Left ventricle myocardium superior (tissue), 1 donor: ENCODE data around the gene ETNK2. TPM values are rescaled to one million over a fixed set of nuclear protein-coding genes. Genes with fewer than 3 reads are reported as not detected.

Experiments used
- ATAC-seq: fragments of 200-7000 bp; cut with Tn5 transposase; one replicate; pipeline ENCODE4 v1.9.1; 2020; ENCODE audit warnings: mild to moderate bottlenecking, moderate library complexity
- DNase-seq: peaks from one replicate; pipeline ENCODE4 v3.0.0-alpha.2; 2020
- intact Hi-C: fragments of 100-400 bp; cut with micrococcal nuclease; formaldehyde crosslinking; loops from one replicate; pipeline ENCODE4 v1.11.0; 2022
- total RNA-seq: library from RNA; stranded (reverse); fragmentation: NEBNext Ultra II Directional; extraction: Animal tissue kit (Norgen Biotek cat#: 25700); gene quantifications from one replicate; pipeline ENCODE4 v1.2.1, GENCODE V29; 2021
- donor health status: DM: no; HTN: yes; CAD: no; lungs with severe emphysema.

Gene ETNK2
- total RNA-seq, 1 donor from 2014 or later: 3.3 TPM

DNA sequence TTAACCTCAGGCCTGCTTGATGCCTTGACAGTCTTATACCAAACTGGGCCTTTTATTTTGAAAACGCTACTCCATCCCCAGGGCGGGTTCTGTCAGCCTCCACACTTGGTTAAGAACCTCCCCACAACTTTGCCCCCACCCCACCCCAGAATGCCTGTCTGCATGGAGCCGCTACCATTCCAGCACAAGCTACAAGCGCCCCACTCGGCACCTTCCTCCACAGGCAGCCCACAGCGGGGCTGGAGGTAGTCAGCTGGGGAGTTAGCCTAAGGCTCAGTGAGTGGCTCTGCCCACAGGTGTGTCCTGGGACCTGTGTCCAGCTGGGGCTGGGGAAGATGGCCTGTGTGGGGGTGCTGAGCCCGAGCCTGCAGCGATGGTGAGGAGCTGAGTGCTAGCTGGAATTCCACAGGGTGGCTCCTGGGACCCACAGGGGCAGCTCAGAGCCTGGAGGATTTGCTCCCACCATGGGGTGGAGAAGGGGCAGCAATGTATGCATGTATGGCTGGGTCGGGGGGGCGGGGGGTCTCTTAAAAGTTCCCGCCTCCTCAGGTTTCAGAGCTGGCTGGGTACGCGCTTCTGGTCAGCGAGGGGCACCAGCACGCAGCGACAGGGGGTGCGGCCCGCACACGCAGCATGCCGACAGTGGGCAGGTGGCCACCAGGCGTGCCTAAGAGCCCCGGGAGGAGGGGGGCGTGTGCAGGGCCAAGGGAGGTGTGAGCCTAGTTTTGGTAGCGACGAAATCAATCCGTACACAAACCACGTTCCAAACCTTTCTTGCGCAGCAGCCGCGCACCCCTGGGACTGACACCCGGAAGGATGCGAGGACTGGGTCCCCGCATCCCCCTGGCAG, 917 bp downstream of the ETNK2 start:
- ATAC-seq: peak; percentile 30
- intact Hi-C loops: no loop called here
- peak; percentile 41 for DNase-seq

DNA sequence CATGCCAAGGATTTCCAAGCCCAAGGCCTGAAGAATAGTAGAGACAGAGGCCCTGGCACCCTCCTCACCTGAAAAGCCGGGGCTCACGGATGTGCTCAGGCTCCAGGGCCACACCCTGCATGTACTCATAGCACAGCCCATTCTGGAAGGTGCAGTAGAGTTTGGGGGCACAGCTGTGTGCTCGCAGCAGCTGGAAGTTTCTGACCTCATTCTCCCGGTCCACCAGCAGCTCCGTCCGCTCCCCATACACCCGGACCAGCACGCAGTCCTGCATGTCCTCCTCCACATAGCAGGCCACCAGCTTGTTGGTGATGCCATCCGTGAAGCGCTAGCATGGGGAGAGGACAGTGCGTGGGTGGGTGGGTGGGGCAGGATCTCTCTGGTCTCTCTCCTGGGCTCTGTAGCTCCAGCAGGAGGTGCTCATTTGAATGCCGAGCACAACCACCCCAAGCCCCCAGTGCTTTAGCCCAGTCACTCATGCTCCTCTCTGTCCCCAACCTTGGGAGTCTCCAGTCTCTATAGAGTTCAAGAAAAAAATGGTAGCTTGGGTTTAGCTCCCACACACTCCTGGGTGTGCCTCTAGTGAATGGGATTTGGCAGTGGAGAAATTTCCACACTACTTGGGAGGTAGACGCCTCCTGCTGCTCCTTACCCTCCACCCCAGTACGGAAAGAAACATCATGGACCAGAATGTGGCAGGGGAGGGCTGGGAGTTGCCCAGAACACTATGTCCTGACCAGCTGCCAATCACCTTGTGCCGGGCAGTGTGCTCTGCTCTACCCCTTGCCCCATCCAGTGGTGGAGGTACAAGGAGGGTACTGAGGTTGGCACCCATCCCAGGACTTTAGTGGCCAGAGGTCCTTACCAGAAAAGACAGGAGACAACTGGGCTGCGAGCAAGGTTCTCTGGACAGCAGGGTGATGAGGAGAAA, 1.9 kb downstream of the ETNK2 start:
- ATAC-seq (peak; percentile 44), DNase-seq (no peak)
- intact Hi-C loops: no loop called here

DNA sequence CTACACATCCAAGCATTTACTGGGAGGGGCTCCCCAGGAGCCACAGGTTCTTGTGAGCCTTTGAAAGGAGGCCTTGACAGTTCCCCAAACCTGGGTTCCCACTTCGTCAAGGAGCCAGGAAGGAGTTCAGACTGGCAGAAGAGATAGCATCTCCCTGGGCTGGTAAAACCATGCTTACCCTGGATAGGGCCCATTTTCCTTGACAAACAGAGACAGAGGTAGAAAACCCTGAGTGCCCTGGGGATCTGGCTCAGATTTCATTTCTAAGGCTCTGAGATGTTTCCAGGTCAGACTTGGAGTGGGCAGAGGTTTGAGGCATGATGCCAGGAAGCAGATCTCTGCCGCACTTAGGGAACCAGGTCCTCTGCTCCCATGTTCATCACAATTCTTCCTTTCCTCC, 2.7 kb downstream of the ETNK2 start:
- intact Hi-C loops: no loop called here
- no peak for ATAC-seq
- no peak for DNase-seq

DNA sequence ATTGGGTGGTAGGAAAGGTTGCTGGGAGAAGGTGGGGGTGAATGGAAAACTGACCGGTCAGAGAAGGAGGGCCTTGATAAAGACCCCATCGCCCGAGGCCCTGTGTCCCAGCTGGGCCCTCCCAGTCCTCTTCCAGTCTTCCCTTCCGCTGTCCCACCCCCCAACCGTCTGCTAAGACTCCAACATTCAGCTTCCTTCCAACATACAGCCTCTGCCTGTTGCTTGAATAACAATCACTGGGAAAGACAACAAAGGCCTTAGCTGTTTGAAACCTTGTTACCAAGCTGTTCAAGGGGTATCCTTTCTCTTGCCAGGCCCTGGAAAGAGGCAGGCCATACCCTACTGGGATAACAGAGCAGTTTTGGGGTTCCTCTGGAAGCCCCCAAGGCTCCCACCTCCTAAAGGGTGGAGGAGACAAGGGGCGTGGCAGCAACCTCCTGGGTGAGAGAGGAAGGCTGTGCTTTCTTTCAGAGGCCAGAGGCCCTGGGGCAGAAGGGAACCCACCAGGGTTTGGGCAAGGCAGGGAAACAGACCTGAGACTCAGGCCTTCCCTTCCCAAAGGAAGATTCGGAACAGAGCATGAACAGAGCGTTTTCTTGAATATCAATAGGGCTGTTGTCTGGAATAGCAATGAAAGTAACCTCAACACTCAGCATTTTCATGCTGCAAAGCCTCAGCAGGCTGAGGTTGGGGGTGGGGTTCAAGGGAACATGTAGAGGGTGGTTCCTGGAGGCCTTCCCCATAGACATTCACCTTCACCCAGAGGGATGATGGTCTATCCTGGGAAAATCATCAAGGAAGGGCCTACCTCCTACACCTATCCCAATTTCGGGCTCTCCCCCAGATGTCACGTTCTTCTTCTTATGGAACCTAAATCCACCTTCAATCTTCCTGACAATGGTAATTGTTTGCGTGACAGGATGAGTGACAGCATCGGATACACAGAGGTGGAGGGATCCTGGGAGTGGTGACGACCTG, 4.1 kb downstream of the ETNK2 start:
- ATAC-seq (no peak), DNase-seq (no peak)
- intact Hi-C loops: no loop called here

DNA sequence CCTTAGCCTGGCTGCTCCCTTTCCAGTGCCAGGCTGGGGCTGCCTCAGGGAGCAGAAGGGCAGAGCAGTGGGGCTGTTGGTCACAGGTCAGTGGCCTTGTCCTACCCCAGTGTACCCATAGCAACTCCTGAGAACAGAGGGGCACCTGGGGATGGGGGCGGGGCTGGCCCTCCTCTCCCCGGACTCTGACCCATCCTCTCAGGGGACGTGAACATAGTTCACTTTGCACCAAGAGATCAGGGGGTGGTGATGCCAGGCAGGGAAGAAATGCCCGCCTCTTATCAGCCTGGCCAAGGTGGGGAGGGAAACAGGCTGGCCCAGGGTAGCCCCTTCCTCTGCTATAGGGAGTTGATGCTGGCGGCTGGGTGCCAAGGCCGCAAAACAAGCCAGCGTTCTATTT, 4.9 kb downstream of the ETNK2 start:
- DNase-seq (no peak), ATAC-seq (no peak)
- intact Hi-C loops: no loop called here

DNA sequence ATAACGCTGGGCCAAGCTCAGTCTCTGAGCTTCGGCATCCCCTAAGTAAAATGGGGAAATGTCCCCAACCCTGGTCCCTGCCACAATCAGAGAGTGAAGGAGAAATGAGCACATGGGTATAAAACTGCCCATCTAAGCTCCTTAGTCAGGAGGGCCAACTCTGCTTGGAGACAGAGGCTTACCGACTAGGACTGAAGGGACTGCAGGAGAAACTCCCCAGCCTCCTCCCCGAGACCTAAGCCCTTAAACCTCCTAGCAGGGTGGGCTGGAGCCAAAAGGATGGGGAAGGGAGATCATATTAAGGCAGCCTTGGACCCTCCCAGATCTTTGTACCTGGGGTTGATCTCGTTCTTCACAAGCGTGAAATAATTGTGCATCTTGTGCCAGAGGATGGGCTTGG, 5.5 kb downstream of the ETNK2 start:
- no peak for ATAC-seq
- no peak for DNase-seq
- intact Hi-C loops: no loop called here

DNA sequence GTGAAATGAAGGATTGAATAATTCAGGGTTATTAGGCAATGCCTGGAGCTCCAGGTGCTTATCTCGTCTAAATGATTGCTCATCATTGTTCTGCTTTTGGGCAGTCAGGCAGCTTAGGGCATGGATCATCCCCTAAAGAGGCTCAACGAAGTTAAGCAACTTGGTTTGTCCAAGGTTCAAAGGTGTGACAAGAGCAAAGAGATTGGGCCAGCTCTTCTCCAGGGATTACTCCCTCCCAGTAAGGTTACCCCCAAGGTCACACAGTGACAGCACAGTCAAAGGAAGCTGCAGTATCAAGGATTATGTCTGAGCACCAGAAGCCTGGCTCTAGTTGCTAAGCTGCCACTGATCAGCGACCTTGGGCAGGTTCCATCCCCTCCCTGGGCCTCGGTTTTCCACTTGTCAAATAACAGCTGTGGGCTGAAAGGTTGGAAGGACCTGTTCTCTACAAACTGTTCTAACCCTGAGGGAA, 6.8 kb downstream of the ETNK2 start:
- DNase-seq (no peak), ATAC-seq (no peak)
- intact Hi-C loops: no loop called here

DNA sequence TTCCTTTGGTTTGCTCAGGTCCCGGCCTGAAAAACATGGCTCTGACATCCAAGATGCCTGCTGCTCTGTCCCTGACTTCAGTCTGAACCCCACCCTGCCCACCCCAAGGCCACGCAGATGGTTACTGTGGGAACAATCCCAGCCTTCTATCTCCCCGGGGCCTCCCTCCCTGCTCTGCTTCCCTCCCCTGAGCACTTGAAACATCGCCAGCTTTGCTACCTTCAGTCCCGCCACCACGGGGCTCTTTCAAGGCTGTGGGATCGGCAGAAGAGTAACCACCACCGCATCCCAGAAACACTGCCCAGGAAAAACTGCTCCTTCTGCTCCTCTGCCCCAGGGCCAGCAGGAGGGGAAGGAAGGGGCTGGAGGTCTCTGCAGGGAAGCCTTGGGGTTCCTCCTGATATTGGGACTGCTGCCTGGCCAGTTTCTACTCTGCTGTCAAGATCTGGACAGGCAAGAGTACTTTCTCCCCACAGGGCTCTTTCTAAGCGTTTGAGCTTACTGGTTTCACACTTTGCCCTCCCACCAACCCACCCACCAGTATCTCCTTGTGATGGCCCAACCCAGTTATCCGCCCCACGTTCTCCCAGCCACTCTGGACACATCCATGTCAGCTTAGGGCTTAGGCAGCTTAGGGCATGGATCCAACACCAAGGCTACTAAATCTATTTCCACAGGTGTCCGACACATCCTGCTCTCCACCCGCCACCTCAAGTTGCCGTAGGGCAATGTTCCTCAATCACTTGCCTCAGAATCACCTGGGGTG, 8.4 kb downstream of the ETNK2 start:
- DNase-seq: no peak
- ATAC-seq: no peak
- intact Hi-C loops: no loop called here

DNA sequence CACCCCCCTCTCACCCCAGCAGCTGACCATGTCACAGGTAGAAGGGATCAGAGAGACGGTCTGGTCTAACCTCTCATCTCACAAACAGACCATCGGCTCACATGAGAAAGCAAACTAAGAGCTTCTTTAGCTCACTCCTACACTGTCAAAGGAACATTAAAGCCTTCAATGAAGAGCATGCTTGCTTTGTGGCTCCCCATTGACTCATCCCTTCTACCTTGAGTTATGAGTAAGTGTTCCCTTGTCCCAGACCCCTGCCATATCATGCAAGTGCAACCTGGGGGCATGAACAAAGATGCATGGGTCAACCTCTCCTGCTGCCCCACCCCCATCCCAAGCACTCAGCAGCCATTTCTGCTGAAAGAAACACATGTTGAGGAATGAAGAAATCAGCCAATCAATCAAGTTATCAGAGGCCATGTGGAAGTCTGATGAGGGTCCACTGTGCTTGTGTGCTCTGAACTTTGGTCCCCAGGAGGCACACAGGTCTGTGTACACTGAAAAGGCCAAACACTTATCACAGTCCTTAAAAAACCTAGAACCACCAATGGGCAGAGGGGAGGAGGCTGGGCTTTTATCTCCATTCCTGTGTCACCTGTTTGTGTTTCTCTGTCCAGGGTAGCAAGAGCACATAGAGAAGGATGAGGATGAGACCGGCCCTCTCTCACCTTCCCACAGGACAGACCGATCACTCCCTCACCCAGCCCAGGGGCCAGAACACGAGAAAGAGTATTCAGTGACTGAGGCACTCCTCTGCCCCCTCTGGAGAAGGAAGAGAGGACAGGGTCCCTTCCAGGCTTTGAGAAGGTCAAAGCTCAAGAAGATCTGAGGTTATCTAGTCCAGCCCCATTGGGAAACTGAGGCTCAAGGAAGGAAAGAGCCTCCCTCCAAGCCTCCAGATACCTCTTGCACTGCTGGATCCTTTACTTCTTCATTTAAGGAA, 9.5 kb downstream of the ETNK2 start:
- ATAC-seq (no peak), DNase-seq (no peak)
- intact Hi-C loops: no loop called here

DNA sequence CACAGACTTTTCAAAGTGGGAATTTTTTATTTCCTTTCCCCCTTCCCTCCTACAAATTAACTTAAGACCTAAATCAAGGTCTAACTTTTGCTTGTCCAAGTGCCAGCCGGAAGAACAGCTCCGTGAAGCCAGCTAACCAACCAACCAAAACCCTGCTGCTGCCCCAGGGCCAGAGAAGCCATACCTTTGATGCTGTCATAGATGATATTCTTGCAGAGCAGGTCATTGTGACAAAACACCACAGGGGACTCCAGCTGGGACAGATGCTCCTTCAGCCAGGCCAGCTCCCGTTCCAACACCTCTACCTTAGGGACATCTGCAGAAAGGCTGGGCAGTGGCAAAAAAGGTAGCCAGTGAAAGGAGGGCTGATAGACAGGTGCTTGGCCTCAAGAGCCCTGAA, 10.7 kb downstream of the ETNK2 start:
- DNase-seq (no peak), ATAC-seq (no peak)
- intact Hi-C loops: no loop called here

DNA sequence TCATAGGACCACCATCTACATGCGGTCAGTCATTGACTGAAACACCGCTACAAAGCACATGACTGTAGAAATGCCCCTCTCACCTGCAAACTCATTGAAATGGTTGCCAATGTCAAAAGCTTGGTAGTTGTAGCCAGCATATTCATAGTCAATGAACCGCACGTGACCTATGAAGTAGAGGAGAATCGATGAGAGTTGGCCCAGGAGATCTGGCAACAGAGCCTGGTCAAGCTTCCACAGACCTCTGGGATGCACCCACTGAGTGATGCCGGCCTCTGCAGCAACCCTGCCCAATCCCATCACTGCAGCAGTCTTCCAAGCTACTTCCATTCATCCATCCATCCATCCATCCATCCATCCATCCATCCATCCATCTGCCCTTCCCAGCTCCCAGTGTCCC, 11.9 kb downstream of the ETNK2 start:
- DNase-seq: no peak
- no peak for ATAC-seq
- intact Hi-C loops: no loop called here

DNA sequence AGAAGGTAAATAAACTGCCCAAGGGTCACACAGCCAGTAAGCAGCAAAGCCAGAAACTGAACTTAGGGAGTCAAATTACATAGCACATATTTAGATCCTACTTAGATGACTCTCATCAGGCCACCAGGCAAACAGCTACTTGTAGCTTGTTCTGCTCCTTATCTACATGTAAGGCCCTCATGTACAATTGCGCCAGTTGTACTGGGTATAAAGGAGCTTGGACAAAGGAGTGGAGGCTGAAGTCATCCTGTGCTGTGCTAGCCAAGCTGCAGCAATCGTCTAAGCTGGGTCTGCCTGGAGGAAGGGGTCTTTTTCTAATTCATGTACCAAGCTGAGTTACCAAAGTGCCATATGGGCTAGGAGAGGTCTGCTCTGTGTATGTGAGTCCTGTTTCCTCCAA, 12.8 kb downstream of the ETNK2 start:
- intact Hi-C loops: no loop called here
- DNase-seq (no peak), ATAC-seq (no peak)

DNA sequence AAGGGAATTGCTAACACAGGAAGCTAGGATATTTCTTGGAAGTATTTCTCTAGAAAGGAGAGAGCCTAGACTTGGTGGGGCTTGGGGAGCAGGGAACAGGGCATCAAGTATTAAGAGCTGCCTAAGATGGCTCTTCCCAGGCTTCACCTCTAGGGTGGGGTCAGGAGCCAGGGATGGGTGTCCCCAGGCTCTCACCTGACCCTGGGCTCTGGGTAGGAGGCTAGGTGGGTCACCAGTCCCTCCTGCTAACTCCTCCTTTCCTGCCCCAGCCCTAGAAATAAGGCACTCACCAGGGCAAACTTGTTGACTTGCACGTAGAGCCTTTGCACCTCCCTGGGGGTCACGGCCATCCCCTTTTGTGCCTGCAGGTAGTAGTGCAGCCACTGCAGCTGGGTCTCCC, 15.0 kb downstream of the ETNK2 start:
- ATAC-seq: no peak
- intact Hi-C loops: no loop called here

DNA sequence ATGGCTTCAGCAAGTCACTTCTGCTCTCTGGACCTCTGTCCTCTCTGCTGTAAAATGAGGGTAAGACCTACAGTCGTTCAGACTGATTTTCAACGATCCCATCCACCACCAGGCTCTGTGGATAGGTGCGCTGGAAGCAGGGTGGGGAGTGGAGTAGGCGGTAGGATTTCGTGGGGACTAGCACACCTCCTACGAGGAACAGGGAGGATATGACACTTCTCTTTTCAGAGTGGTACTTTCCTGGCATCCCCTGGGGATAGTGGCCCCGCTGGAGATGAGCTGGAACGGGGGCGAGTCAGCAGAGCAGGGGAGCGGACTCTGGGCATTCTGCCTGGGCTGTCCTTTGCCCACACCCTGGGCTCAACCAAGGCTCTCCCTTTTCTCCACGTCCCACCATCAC, 17.7 kb downstream of the ETNK2 start:
- DNase-seq (no peak), ATAC-seq (no peak)
- intact Hi-C loops: no loop called here

More for the DNA sequence above, 15.0 kb downstream of the ETNK2 start:
- DNase-seq: no peak

DNA sequence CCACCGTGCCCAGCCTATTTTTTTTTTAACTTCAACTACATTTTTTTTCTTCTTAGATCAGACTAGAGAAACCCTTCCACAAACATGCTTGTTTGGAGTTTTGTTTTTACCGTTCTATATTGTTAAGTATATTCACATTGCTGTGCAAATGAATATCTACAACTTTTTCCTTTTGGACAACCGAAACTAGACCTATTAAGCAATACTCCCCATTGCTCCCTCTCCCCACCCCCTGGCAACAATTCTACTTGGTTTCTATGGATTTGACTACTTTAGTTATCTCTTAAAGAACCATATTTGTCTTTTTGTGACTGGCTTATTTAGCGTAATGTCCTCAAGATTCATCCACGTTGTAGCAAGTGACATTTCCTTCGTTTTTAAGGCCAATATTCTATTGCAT, 19.1 kb downstream of the ETNK2 start:
- ATAC-seq (no peak), DNase-seq (no peak)
- intact Hi-C loops: no loop called here

DNA sequence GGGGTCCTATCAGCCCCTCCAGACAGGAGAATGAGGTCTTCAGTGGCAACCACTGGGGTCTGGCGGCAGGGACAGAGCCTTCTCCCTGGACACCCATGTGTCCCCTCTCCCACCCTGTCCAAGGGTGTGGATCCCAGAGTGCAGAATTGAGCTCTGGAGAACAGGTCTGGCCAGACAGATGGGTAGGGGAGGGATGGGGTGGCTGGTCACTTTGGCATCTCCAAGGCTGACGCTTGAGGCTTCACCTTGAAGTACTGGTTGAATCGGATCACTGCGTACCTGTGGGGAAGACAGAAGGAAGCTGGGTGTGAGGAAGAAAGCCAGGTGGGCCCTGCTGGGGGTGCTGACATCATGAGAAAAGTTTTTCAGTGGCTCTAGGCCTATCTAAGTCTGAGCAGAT, 19.9 kb downstream of the ETNK2 start:
- no peak for ATAC-seq
- intact Hi-C loops: no loop called here
- no peak for DNase-seq
